Measurements from ENCODE around the gene YBX3. TPM values are rescaled to one million over a fixed set of nuclear protein-coding genes. Genes with fewer than 3 reads are reported as not detected.

The YBX3 gene
- total and polyA plus RNA-seq, 2 of the 4 experiments (the other 2 are of a cell fraction) = 33.7 to 132 TPM

- Histone ChIP-seq H4K20me1 (ENCODE audit: insufficient read depth, low read length) (peaks cover 4% of the 10 kb centered on the region; the same call in 1 of the 2 replicates), H3K56ac (ENCODE audit: extremely low read depth, insufficient read depth, low read length) (no peak overlapping the region), H2BK20ac (ENCODE audit: low read depth, low read length) (no peak overlapping the region), H3K9ac (ENCODE audit: low read depth, low read length) (no peak overlapping the region), H3K4me3 (ENCODE audit: insufficient read depth, low read depth, low read length) (no peak overlapping the region), H2BK15ac (ENCODE audit: low read depth, low read length) (no peak overlapping the region), H3K27ac (ENCODE audit: insufficient read depth, low read length) (no peak overlapping the region), H4K8ac (ENCODE audit: low read depth in 2 of 2, low read length in 2 of 2) (no peak overlapping the region), H3K23ac (ENCODE audit: low read depth, low read length) (no peak overlapping the region), H2AFZ (replicated peaks; ENCODE audit: low read length, poor library complexity) (no peak overlapping the region), H3K4ac (ENCODE audit: low read depth, low read length) (no peak overlapping the region), H4K91ac (ENCODE audit: insufficient read depth, low read depth, low read length) (no peak overlapping the region), H3K36me3 (ENCODE audit: control insufficient read depth, insufficient read depth, low read length) (peaks cover 43% of the 10 kb centered on the region), H2AK9ac (replicated peaks; ENCODE audit: low read depth, low read length, poor library complexity) (no peak overlapping the region), H2BK120ac (ENCODE audit: low read depth, low read length) (no peak overlapping the region), H3K9me1 (ENCODE audit: insufficient read depth, low read length) (no peaks in the 10 kb centered on the region; the same call in 1 of the 2 replicates), H3K4me1 (ENCODE audit: control insufficient read depth, insufficient read depth, low read length) (no peaks in the 10 kb centered on the region), H3K4me2 (ENCODE audit: low read depth, low read length) (no peak overlapping the region), H3K9me3 (ENCODE audit: control insufficient read depth, insufficient read depth, low read length) (no peaks in the 10 kb centered on the region), H3K14ac (replicated peaks; ENCODE audit: low read depth, low read length) (no peak overlapping the region), H4K5ac (ENCODE audit: low read depth, low read length) (no peak overlapping the region), H2AK5ac (ENCODE audit: low read depth, low read length) (no peak overlapping the region), H3K18ac (ENCODE audit: low read depth, low read length) (no peak overlapping the region), H2BK5ac (ENCODE audit: low read depth, low read length, poor library complexity, severe bottlenecking) (no peak overlapping the region), H3K79me1 (ENCODE audit: low read depth in 1 of 2, low read length in 2 of 2) (peaks cover 9 to 15% of the 10 kb centered on the region in 2 experiments), H3K27me3 (ENCODE audit: control insufficient read depth, insufficient read depth, low read length) (no peaks in the 10 kb centered on the region)
- TF ChIP-seq SMC3 (IDR thresholded peaks at IDR 0.05; ENCODE audit: low read depth, low read length) = no peak
- no peak for TF ChIP-seq USF2 (IDR thresholded peaks at IDR 0.05; ENCODE audit: low read depth, low read length)
- TF ChIP-seq RAD21 (IDR thresholded peaks at IDR 0.05; ENCODE audit: low read length) = no peak
- TF ChIP-seq CTCF (conservative IDR thresholded peaks at IDR 0.05; ENCODE audit: low read depth, low read length) = no peak
- no peak for TF ChIP-seq ELK1 (IDR thresholded peaks at IDR 0.05; ENCODE audit: borderline replicate concordance, low read depth, low read length)
- TF ChIP-seq RFX5 (IDR thresholded peaks at IDR 0.05; ENCODE audit: low read depth, low read length) = no peak
- no peak for TF ChIP-seq BHLHE40 (IDR thresholded peaks at IDR 0.05; ENCODE audit: low read depth, low read length)
- no peak for TF ChIP-seq POLR2A (IDR thresholded peaks at IDR 0.05; ENCODE audit: low read depth, low read length)
- TF ChIP-seq RCOR1 (IDR thresholded peaks at IDR 0.05; ENCODE audit: insufficient replicate concordance, low read length) = no peak
- TF ChIP-seq CHD1 (IDR thresholded peaks at IDR 0.05; ENCODE audit: low read depth, low read length) = no peak
- no peak for TF ChIP-seq FOS (IDR thresholded peaks at IDR 0.05; ENCODE audit: low read depth, low read length)
- no peak for TF ChIP-seq MXI1 (IDR thresholded peaks at IDR 0.05; ENCODE audit: borderline replicate concordance, low read depth, low read length)
- no peak for TF ChIP-seq NFE2L2 (IDR thresholded peaks at IDR 0.05; ENCODE audit: low read depth, low read length)
- TF ChIP-seq CEBPB (IDR thresholded peaks at IDR 0.05; ENCODE audit: low read depth, low read length) = no peak
- TF ChIP-seq MAFK (IDR thresholded peaks at IDR 0.05; ENCODE audit: low read depth, low read length) = no peak
- no peak for TF ChIP-seq MAZ (IDR thresholded peaks at IDR 0.05; ENCODE audit: borderline replicate concordance, low read depth, low read length)
- ATAC-seq (ENCODE audit: low read depth) (no peak), DNase-seq (no peak)
- in situ Hi-C loops (cut with MboI; ENCODE audit: low sequenced_read_pairs) (no loop called here), dilution Hi-C loops (cut with HindIII; ENCODE audit: low sequenced_read_pairs, unreplicated experiment) (no loop called here), intact Hi-C loops (cut with micrococcal nuclease) (no loop called here)
- ChIA-PET CTCF (no interaction called here), POLR2A (ENCODE audit: unreplicated experiment) (no interaction called here)
- BruUV-seq (replicated peaks) = no TSS peak
- no CpG with 5 or more reads among the region's 14 CpGs for WGBS, 2 experiments (ENCODE audit: extremely low coverage in 2 of 2, insufficient read length in 1 of 2)
Observed at GRCh38 chr12:10701843-10702242, 21.3 kb downstream of the YBX3 start.

All from IMR-90 (cell line).